Stimulated activated CD8-positive, alpha-beta memory T cell treated with anti-CD3 and anti-CD28 coated beads, Interleukin-4, amount 100 ng/mL, for 4 hours (primary cell): ENCODE measurements around the gene SLC35F3.

Experiments used
- DNase-seq, 2 donors: peaks; one replicate each; pipeline ENCODE4 v3.0.0-alpha.2; 2020; ENCODE audit warnings: low read depth in 2 of 2, low spot score in 1 of 2

The SLC35F3 gene

DNA sequence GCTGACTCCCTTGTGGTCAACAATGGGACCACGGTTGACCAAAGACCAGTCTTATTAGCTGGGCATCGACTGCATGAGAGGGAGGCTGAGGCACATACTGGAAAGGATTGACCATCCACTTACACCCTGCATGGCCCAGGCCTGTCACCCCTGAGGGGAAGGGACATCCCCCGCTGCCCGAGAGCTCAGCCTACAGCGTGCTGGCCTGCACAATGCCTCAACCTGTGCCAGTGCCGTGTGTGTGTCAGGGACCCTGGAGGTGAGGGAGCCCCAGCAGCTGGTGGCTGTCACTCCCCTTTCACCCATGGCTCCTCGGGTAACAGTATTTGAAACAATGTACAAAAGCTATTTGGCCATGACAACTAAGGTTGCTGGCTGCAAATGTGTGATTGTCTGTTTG lies 67.3 kb downstream of the SLC35F3 start:
- no peak for DNase-seq

DNA sequence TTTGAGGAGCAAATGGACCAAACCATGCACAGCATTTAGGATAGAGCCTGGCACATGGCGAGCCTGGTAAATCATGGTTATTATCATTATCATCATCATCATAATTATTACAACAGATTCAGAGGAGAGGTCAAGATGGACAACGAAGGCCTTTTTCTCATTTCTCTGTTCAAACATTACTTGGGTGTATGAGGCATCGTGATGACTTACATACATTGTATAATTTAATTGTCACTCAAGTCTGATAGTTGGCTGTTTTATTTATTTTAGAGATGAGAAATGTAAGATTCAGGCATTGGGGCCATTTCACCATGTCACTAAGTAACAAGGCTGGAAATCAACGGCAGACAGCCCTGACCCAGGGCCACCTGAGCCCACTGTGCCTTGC lies 68.1 kb downstream of the SLC35F3 start:
- no peak for DNase-seq

DNA sequence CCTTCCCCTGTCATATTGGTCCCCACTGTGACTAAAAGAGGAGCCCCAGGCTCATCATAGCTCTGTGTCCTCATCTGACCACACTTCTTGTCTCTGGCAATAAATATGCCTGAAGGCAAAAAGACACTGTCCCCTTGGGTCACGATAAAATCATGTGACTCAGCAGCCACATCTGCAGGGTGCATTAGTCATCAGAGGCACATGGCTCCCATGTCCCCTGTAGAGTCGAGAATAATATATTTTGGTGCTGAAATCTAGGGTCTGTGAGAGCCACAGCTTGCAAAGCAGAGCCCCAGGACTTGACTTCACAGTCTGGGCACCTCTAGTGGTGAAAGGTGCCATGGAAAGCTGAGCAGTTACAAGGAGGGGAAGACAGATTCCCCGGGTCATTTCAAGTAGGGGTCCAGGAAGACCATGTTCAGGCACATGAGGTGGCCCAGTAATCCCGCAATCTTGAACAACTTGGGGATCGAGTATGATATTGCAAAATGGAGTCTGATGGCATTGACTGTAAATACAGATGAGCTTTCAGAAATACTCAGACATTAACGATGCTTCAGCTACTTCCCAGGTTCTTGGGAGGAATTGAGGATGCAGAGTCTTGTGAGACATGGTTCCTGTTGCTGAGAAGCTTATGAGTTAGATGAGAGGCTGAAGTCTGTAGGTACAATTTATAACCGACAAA lies 68.6 kb downstream of the SLC35F3 start:
- no peak for DNase-seq

DNA sequence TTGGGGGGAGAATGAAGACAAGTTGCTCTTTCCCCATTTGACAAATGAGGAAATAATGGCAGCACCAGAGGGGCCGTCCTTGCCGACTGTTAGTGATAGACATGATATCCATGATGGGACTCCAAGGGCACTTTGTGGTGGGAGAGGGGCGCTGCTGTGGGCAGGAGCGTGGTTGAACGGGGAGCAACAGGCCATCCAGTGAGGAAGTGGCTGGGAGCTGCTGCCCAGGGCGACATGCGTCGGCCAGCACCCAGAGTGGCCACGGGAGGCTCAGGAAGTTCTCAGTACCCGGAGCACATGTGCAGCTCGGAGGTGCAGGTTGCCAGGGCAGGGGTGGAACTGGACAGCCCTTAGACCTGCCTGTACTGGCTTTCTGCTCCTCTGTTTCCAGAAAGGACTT lies 71.0 kb downstream of the SLC35F3 start:
- DNase-seq = no peak

DNA sequence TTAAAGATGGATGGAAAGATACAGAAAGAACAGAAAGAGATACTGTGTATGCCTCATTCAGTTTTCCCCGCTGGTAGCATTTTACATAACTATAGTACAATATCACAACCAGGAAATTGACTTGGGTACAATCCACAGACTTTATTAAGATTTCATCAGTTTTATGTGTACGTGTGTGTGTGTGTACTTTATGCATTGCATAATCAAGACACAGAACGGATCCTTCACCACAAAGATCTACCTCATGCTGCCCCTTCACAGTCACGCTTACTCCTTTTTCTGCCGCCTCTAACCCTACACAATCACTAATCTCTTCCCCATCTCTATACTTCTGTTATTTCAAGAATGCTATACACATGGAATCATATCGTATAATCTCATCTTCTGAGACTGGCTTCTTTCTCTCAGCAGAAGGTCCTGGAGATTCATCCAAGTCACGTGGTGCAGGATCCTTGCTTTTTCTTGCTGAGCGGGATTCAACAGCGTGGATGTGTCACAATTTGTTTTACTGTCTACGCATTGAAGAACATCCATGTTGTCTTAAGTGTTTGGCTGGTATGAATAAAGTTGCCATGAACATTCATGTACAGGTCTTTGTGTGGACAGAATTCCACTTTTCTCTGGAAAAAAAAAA lies 76.7 kb downstream of the SLC35F3 start:
- DNase-seq = no peak

DNA sequence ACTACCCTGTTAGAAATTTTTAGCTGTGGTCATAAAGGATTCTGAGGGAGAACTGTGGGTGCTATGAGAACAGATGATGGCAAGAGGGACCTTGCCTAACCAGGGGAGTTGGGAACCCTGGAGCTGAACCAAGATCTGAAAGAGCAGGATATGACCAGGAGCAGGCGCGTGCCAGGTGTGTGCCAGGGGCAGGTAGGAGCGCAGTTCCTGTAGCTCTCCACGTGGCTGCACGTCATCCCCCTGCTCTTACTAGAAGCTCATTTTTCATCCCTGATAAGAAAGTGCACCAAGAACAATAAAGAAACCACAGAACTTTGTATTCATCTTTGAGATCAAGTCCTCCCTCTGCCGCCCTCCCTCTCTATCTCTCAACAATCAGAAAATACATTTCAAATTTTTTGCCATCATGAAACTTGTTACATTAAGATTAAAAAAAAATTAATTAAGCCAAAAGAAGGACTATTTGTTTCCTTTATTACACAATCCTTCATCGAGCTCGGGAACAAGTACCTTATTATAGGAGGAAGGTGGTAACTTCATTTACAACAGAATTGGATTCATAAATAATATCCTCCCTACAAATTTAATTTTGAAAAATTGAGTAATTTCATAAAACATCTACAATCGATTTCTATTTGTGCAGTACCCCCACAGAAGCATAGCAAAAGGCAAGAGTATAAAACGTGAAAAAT lies 78.5 kb downstream of the SLC35F3 start:
- no peak for DNase-seq

DNA sequence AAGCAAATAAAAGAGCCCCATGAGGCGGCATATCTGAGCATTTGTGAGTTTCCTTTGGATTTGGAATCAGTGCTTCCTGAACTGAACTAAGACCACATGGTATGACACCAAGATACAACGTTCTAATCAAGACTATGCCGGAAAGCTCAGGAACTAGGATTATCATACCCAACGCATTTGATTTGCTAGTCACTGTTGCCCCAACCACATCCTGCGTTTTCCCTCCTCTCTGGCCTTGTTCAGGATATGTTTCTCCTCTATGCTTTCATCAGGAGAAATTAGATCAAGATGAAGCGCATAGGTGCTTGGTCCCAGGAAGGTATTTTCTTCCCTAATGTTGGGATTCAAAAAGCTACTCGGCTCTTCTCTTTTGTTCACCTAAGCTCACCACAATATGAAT lies 79.3 kb downstream of the SLC35F3 start:
- DNase-seq = no peak

DNA sequence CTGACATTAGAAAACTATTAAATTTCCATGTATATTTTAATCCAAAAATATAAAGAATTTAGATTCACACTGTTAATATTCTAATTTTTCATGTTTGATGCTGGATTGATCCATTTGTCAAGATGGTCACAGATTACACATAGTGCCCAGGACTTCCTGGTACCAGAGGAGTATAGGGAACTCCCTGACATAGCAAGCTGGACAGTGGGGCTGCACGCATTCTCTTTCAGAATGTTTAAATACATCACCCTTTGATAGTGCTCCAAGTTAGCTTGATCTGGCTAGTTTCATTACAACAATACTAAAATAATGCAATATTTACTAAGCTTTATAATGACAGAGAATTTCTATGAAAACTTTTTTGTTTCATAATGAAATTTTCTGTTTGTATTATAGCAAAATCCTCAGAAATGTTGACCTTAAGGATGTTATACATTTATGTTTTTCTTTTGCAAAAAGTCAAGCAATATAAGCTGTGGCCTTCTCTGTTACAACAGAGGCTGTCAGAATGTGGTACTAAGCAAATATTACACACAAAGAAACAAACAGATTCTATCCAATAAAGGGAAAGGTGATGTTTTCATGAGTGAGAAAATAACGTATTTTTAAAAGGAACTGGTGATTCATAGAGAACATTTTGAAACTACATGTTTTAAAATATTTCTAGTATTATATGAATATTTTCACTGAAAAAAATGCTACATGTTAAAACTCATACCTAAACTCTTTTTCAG lies 84.7 kb downstream of the SLC35F3 start:
- DNase-seq = no peak

DNA sequence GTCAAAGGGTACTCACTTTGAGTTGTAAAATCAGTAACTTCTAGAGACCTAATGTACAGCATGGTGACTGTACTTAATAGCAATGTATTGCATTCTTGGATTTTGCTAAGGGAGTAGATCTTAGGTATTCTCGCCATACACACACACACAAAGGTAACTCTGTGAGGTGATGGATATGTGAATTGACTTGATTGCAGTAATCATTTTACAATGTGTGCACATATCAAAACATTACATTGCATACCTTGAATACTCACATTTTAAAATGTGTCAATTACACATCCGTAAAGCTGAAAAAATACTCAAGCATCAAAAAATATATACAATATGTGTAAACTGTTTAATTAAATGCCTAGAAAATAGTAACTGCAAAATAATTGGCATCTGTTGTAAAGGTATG lies 86.0 kb downstream of the SLC35F3 start:
- DNase-seq = no peak

DNA sequence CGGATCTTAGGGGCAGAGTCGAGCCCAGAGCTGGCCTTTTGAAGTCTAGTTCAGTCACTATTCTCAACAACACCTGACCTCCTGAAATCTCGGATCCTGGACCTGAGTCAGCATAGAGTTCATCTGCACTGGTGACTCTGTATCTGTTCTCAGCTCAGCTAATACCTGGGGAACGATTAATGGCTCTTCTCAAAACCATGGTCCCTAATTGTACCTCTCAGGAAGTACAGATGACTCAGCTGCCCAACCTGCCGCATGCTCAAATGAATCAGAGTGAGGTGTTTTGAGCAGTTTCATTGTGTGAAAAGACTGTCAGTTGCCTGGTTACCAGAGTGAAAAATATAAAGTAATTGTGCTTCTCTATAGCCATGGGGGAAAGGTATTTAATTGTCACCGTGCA lies 89.2 kb downstream of the SLC35F3 start:
- no peak for DNase-seq

DNA sequence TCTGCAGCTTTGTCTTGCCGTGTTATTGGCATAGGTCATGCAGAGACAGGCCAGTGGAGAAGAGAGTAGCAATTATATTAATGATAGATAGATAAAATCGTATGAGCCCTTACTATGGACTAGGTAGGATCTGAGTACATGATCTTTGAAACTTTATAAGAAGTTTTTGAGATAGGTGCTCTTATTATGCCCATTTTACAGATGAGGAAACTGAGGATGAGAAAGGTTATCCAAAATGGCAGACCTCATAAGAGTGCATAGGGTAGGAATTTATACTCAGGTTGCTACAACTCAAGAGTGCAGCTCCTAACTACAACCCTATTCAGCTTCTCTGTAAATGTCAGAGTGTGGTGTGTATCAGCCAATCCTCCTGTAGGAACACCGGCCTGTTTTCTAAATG lies 89.6 kb downstream of the SLC35F3 start:
- no peak for DNase-seq

DNA sequence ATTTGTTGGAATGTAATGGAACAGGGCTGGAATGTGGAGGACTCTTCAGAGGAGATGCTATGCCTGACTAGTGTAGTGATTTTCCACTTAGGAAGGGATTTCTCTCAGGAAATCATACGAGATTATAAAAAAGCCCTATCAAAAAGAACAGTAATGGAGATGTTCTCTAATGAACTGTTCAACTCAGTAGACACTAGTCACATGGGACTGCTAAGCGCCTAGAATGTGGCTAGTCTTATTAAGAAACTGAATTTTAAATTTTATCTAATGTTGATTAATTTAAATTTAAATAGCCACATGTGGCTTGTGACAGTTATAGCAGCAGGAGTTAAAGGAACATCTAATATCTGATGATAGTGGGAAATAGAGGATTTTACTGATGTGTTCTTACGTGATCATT lies 94.0 kb downstream of the SLC35F3 start:
- no peak for DNase-seq

DNA sequence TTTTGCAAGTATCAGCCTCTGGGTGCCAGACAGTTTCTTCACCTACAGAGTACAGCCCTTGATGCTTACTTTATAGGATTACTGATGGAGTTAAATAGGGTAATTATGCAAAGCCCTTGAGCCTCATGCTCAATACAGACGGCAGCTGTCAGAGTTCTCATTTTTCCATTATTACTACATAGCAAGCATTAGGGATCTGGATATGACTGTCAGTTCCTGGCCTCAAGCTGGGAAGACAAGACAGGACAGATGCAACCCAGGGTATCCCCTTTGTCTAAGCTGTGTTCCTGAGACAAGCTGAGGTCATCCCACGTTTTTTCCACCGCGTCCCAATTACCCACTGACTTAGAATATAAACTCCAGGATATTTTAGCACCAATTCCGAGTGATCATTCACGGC lies 94.4 kb downstream of the SLC35F3 start:
- no peak for DNase-seq

DNA sequence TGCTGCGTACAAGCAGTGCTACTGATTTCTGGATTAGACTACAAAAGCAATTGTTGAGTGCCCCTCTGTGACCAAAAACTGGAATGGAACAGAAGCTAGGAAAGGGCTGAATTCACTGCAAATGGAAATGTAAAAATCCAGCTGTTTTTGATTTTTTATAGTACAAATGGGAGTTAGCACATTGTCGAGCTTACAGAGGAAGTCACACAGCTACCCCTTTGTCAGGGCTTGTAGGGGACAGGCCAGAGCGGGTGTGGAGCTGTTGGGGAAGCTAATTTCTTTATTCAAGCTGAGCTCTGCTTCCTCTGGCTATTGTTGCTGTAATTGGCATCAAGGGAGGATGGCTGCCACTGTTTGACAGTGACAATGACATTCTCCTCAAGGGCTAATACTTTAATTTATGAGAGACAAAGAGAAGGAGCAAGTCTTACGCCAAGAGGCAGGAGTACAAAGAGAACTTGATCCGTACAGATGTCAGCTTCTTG lies 96.1 kb downstream of the SLC35F3 start:
- no peak for DNase-seq

DNA sequence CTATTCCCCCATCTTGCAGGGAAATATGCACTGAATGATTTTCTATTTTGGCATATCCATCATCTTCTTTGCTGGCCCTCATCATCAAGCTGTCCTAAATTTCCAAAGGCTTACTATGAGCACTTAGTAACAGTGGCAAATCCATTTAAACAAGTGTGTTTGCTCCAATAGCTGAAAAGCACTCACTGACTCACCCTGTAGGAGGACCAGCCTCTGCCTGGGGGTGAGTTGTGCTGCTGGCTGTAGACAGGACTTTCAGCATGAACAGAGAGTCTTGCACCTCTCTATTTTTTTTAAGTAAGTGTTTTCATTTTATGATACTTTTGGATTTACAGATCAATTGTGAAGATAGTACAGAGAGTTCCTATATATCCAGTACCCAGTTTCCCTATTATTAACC lies 97.3 kb downstream of the SLC35F3 start:
- no peak for DNase-seq

DNA sequence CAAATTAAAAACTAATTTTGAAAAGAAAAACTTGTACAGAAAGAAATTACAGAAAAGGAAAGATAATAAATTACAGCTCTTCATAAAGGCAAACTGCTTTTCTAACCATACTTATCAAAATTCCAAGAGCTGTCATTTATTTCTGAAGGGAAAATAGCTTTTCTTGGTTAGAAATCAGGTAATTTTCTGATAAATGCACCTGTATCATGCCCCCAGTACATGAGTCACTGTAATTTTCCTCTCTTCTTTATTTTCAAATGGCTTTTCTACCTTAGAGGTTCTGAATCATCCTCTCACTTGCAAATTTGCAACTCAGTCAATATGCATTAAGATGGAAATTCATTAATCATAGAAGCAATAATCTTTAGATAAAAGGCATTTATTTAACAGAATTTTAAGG lies 100.1 kb downstream of the SLC35F3 start:
- no peak for DNase-seq

DNA sequence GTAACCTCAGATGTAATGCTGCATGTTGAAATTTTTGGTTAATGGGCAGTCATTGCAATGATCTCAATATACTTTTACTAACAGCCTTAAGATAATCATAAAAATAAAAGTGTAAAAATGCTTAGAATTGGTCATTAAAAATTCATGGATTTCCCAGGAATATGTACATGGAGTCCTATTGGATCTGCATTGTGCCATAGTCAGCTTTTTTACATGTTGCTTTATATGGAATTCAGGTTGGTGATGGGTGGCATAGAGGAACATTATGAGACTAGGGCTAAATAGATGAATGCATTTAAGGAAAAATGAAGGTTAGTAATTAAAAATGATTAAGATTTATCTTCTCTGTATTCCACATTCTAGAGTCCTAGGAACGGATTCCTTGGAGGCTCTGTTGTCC lies 103.2 kb downstream of the SLC35F3 start:
- DNase-seq = no peak

DNA sequence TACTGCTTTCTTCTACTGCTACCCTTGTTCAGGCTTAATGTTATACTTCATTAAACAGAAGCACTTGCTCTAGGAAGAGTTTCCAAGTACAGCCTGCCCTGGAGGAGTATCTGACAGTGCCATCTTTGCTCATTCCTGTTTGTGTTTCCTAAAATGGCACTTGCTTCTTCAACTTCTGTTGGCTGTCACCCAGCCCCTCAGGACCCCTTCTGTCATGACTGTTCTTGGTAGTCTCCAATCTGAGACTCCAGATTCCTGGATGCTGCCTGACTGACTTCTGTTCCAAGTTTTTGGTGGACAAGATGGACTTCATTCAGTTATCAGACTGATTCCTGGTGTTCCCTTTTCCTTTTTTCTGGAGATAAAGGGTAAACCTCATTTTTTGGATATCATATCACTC lies 104.1 kb downstream of the SLC35F3 start:
- no peak for DNase-seq

DNA sequence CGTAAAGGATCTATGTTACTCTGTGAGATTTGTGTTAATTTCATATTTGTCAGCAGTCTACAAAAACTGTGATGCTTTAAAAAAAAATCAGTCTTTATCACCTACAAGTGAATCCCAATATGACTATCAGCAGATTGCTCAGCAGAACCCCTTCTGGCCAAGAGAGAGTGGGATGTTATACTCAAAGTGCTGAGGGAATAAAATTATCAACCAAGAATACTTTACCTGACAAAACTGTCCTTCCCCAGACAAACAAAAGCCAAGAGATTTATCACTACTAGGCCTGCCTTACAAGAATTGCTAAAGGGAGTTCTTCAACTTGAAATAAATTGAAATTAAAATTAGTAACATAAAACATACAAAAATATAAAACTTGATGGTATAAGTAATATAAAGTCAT lies 105.2 kb downstream of the SLC35F3 start:
- no peak for DNase-seq

DNA sequence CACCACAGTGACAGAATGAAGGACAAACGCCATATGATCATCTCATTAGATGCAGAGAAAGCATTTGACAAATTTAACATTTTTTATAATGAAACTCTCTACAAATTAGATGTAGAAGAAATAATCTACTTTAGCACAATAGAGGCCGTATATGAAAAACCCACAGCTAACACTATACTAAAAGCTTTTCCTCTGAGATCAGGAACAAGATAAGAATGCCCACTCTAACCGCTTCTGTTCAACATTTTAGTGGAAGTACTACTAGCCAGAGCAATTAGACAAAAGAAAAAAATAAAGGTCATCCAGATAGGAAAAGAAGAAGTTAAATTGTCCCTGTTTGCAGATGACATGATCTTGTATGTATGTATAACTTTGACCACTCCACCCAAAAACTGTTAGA lies 109.7 kb downstream of the SLC35F3 start:
- no peak for DNase-seq

DNA sequence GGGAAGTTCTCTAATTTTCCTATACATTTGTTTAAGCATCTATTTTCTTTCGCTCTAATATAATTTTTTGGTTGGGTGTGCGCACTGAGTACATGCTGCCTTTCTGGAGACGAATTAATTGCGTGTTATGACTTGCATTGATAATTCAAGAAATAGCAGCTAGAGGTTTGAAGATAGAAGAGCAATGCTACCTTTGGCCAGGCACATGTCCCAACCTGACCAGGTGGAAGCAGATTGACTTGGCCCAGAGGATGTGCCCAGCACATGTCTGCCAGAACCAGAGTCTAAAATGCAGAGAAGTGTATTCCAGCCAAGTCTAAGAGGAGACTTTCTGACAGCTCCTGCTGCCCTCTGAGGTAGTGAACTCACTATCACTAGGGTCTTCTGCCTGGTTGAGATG lies 114.3 kb downstream of the SLC35F3 start:
- no peak for DNase-seq

DNA sequence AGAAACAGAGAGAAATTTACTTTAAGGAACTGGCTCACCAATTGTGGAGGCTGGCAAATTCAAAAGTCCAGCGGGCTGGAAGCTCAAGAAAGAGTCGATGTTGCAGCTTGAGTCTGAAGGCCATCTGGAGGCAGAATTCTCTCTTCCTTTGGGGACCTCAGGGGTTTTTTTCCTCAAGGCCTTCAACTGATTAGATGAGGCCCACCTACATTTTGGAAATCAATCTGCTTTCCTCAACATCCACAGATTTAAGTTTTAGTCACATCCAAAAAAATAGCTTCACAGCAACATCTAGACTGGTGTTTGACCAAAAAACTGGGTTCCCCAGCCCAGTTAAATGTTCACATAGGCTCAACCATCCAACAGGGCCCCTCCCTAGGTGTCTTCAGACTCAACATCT lies 114.9 kb downstream of the SLC35F3 start:
- DNase-seq = no peak
